HUDEP-2 (cell line): ENCODE data around the gene PTPRN2.

Experiments used
- DNase-seq, 76 experiments: peaks; one replicate each; lab custom pipeline; 2025; ENCODE audit not compliant: unreplicated experiment in 76 of 76; lab: John Stamatoyannopoulos, UW

PTPRN2 gene

GRCh38 chr7:158019726-158020705 is 567.6 kb downstream of the PTPRN2 start:
- no peak for DNase-seq

- no peak for DNase-seq
These were observed 568.5 kb downstream of the PTPRN2 start for GRCh38 chr7:158018971-158019645.

- no peak for DNase-seq
These were observed 569.4 kb downstream of the PTPRN2 start for GRCh38 chr7:158018098-158018762.

GRCh38 chr7:158017111-158018097 is 570.2 kb downstream of the PTPRN2 start:
- DNase-seq: no peak

- DNase-seq: no peak
These were observed 571.2 kb downstream of the PTPRN2 start for GRCh38 chr7:158016180-158017097.

- no peak for DNase-seq
These were observed 572.0 kb downstream of the PTPRN2 start for GRCh38 chr7:158015403-158016179.

- no peak for DNase-seq
These were observed 572.6 kb downstream of the PTPRN2 start for GRCh38 chr7:158014976-158015375.

GRCh38 chr7:158013085-158013668 is 574.4 kb downstream of the PTPRN2 start:
- DNase-seq: no peak

- DNase-seq: no peak
These were observed 575.7 kb downstream of the PTPRN2 start for GRCh38 chr7:158011941-158012340.

GRCh38 chr7:158010961-158011693 is 576.5 kb downstream of the PTPRN2 start:
- DNase-seq: no peak

- no peak for DNase-seq
These were observed 577.7 kb downstream of the PTPRN2 start for GRCh38 chr7:158009886-158010285.

GRCh38 chr7:158008267-158008666 is 579.4 kb downstream of the PTPRN2 start:
- DNase-seq: no peak

- no peak for DNase-seq
These were observed 579.8 kb downstream of the PTPRN2 start for GRCh38 chr7:158007697-158008257.

GRCh38 chr7:158006841-158007696 is 580.6 kb downstream of the PTPRN2 start:
- no peak for DNase-seq

GRCh38 chr7:158005531-158005930 is 582.1 kb downstream of the PTPRN2 start:
- DNase-seq: no peak

- no peak for DNase-seq
These were observed 583.5 kb downstream of the PTPRN2 start for GRCh38 chr7:158004123-158004490.
